Vagina (tissue), 2 donors: ENCODE data around the gene SLC10A3.

Source experiments
- POLR2A ChIP-seq, 2 donors: fragments of 450-650 bp; IDR thresholded peaks; one replicate each; pipeline ENCODE4 v1.6.1; 2017; ENCODE audit warnings: antibody characterized with exemption in 2 of 2, mild to moderate bottlenecking in 2 of 2, moderate library complexity in 2 of 2
- POLR2AphosphoS5 ChIP-seq, 2 donors: sonication (generic); formaldehyde crosslinking; IDR thresholded peaks; one replicate each; pipeline ENCODE4 v1.9.0; 2017; ENCODE audit warnings: antibody characterized with exemption in 2 of 2, mild to moderate bottlenecking in 2 of 2, low read depth in 1 of 2; ENCODE audit not compliant: insufficient read depth in 1 of 2
- TF ChIP-seq, protein P1 (sequence below), 3 experiments: fragments of 450-650 bp in 2 of 3; fragments of 200-600 bp in 1 of 3; sonication (generic) in 1 of 3; IDR thresholded peaks; one replicate each; pipeline ENCODE4 v1.5.1; 2017 to 2019; ENCODE audit warnings: antibody characterized with exemption in 3 of 3, mild to moderate bottlenecking in 2 of 3, moderate library complexity in 2 of 3

DNA sequence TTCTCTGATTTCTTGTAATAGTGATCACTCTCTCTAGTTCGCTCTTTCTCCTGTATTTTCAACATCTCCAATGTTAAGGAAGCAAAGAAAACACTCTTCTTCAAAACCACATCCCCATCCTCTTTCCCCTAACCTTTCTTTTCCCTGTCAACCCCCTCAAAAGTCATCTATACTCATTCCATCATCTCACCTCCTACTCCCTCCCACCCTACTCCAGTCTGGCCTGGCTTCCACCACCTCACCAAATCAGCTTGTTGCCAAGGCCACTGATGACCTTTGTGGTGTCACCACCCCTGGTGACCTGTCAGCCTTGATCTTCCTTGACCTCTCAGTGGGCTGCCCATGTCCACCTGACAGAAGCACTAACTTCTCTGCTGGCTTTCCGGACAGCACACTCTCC is 23.3 kb upstream of the SLC10A3 start:
- TF ChIP-seq, protein P1, sequence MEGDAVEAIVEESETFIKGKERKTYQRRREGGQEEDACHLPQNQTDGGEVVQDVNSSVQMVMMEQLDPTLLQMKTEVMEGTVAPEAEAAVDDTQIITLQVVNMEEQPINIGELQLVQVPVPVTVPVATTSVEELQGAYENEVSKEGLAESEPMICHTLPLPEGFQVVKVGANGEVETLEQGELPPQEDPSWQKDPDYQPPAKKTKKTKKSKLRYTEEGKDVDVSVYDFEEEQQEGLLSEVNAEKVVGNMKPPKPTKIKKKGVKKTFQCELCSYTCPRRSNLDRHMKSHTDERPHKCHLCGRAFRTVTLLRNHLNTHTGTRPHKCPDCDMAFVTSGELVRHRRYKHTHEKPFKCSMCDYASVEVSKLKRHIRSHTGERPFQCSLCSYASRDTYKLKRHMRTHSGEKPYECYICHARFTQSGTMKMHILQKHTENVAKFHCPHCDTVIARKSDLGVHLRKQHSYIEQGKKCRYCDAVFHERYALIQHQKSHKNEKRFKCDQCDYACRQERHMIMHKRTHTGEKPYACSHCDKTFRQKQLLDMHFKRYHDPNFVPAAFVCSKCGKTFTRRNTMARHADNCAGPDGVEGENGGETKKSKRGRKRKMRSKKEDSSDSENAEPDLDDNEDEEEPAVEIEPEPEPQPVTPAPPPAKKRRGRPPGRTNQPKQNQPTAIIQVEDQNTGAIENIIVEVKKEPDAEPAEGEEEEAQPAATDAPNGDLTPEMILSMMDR (IDR thresholded peaks at IDR 0.05): no peak
- TF ChIP-seq POLR2AphosphoS5 (IDR thresholded peaks at IDR 0.05; ENCODE audit: insufficient read depth in 1 of 2, low read depth in 1 of 2) (no peak), POLR2A (IDR thresholded peaks at IDR 0.05) (no peak)
